NCI-H2196 (cell line): ENCODE data around the gene DPP10.
A peak's percentile ranks its signal among the peaks of the same experiment; 100 is the strongest.
"Not testable (repeated sequence)": the region's sequence is repeated elsewhere in the genome, so short reads cannot be mapped to it uniquely, and the experiment has no call there.

Source experiments
- DNase-seq: peaks from one replicate; lab custom pipeline; 2025; ENCODE audit not compliant: unreplicated experiment; lab: John Stamatoyannopoulos, UW

DPP10 gene

DNA sequence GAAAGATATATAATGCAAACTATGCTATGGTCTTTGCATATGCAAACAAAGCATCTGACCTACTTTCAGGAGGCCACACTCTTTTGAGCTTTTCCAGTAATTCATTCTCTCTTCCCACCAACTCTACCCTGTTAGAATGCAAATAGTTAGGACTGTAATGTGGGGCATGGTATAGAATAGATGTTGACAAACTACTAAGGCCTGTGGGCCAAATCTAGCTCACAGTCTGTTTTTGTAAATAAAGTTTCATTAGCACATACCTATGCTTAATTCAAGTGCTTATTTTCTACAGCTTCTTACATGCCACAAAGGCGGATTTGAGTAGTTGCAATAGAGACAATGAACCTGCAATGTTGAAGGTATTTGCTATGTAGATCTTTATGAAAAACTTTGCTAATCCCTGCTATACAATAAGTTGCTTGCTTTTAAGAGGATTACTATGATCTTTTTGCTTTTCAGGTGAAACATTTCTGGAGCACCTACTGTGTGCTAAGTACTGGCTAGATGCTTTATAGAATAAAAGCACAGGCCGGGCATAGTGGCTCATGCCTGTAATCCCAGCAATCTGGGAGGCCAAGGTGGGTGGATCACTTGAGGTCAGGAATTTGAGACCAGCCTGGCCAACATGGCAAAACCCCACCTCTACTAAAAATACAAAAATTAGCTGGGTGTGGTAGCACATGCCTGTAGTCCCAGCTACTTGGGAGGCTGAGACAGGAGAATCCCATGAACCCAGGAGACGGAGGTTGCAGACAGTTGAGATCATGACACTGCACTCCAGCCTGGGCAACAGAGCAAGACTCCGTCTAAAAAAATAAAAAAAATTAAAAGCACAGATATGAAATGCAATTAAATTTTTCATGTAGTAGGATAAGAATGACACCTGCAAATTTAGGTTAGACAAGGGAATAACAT is 267.8 kb downstream of the DPP10 start:
- no peak for DNase-seq

DNA sequence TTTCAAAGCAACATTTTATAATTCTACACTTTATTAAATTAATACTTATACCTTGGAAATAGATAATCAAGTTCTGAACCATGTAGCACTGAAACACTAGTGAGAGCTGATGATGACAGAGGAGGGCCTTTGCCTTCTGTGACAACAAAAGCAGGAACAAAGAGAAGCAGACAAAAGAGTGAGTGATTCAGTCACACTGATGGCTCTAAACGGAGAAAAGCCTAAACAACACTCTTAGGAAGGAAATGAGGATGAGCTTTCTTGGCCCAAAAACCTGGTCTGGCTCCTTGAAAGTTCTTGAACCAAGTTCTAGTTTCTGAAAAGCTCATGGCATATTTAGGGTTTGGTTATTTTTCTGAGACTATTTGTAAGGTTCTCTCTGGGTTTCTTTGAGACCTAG is 271.9 kb downstream of the DPP10 start:
- DNase-seq, result no peak

- DNase-seq, result no peak
Measured at GRCh38 chr2:114717049-114717448, 274.6 kb downstream of the DPP10 start.

GRCh38 chr2:114724454-114724853 is 282.0 kb downstream of the DPP10 start:
- DNase-seq, result no peak

DNA sequence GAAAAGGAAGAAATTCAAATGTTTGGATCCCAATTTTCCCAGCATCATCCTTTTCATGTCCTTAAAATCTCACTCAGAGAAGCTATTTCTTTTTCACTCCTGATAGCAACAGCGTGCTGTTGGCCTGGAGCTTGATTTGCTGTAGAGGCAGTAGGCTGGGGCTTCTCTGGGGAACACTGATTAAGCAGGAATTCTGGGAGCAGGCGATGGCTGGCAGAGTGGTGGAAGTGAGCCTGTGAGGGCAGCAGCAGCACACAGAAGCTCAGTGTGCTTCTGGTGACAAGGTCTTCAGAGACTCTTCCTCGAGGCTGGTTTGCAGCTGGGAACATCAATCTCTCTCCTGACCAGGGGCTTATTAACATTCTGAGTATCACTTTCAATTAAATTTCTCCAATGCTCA is 284.6 kb downstream of the DPP10 start:
- DNase-seq, result no peak

GRCh38 chr2:114728372-114728771 is 285.9 kb downstream of the DPP10 start:
- no peak for DNase-seq

DNA sequence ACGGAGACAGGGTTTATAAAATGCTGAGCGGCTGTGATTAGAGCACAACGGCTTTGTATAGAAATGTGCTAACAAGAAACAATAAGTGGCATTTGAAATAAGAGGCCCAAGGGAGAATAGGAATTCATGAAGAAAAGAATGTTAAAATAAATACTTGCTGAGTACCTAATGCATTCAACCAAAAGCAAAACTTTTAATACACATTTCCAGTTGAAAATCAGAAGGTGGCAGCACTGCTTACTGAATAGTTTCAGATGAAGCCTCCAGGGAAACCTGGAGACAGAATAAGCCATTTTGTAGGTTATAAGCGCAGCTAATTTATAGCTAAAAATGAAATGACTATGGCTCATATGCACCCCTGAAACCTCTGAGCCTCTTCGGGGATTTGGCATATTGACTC is 286.6 kb downstream of the DPP10 start:
- DNase-seq, result peak; percentile 60

GRCh38 chr2:114735126-114735525 is 292.7 kb downstream of the DPP10 start:
- no peak for DNase-seq

GRCh38 chr2:114742245-114742644 is 299.8 kb downstream of the DPP10 start:
- DNase-seq, result no peak

- no peak for DNase-seq
Measured at GRCh38 chr2:114745700-114746099, 303.3 kb downstream of the DPP10 start.

DNA sequence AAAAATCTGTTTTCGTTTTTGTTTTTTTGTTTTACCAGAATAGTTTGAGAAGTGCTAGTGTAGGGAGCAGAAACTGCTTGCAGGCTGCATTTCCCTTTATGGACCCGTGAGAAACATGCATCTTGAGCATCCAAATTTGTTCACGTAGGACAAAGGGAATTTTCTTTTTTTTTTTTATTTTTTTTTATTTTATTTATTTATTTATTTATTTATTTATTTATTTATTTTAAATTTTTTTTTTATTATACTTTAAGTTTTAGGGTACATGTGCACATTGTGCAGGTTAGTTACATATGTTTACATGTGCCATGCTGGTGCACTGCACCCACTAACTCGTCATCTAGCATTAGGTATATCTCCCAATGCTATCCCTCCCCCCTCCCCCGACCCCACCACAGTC is 305.7 kb downstream of the DPP10 start:
- not testable (repeated sequence) for DNase-seq

- DNase-seq, result no peak
Measured at GRCh38 chr2:114752425-114752824, 310.0 kb downstream of the DPP10 start.

DNA sequence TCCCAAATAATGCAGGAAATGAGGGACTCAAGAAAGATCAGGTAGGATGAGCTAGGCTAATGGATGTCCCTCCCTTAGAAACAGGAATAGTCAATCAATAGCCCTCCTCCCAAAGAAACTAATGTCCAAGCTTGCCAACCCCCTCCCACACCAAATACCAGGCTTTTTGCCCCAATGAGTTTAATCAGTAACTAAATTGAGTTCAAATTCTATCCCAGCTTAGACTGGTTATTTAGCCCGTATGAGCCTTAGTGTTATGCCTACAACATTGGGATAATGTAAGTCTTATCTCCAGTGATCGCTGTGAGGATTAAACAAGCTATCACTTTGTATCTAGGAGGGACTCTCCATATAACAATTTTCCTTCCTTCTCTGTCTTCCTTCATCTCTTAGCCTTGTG is 310.7 kb downstream of the DPP10 start:
- DNase-seq, result no peak

GRCh38 chr2:114754907-114755563 is 312.6 kb downstream of the DPP10 start:
- DNase-seq, result peak; percentile 63

- DNase-seq, result no peak
Measured at GRCh38 chr2:114762376-114762775, 319.9 kb downstream of the DPP10 start.

GRCh38 chr2:114762986-114763385 is 320.5 kb downstream of the DPP10 start:
- DNase-seq, result no peak

GRCh38 chr2:114769110-114769509 is 326.7 kb downstream of the DPP10 start:
- no peak for DNase-seq

- DNase-seq, result no peak
Measured at GRCh38 chr2:114769991-114770390, 327.6 kb downstream of the DPP10 start.

- no peak for DNase-seq
Measured at GRCh38 chr2:114784046-114784445, 341.6 kb downstream of the DPP10 start.

- no peak for DNase-seq
Measured at GRCh38 chr2:114784890-114785583, 342.6 kb downstream of the DPP10 start.

DNA sequence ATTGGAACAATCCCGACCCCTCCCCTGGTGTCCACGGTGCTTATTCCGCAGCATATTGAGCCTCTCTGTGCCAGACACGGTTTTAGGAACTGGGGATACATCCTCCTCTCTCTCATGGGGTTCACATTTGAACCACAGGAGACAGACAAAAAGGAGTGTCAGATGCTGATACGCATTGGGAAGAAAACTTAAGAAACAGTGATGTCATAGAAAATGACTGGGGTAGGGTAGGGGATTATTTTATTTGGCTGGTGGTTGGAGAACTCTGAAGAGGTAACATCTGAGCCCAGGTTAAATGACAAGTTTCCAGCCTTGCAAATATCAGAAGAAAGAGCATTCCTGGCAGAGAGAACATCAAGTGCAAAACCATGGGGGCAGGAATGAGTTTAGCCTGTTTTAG is 344.5 kb downstream of the DPP10 start:
- no peak for DNase-seq

DNA sequence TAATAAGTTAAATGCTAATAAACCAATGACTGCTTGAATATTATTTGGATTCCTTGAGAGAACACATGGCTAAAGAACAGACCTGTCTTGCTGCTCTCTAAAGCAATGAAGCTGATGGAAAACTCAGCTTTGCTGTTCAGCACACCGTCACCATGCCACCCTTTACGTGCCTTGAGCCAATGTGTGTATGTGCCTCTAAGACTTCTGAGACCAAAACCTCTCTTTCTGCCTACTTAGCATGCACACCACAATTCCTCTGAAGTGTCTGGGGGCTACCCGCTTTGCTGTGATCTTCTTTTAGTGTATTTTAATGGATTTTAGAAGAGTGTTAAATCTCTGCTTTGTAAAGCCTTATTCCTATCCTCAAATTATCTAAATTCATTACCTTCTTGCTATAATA is 345.0 kb downstream of the DPP10 start:
- no peak for DNase-seq
